Inflammatory macrophage treated with lipopolysaccharide for 4 hours (primary cell): ENCODE data around the gene FIBP.
"Not testable (repeated sequence)": the region's sequence is repeated elsewhere in the genome, so short reads cannot be mapped to it uniquely, and the experiment has no call there.

Source experiments
- DNase-seq: peaks from one replicate; pipeline ENCODE4 v3.0.0-alpha.2; 2020

FIBP gene

GRCh38 chr11:65912845-65913244 is 24.6 kb upstream of the FIBP start:
- DNase-seq: no peak

- DNase-seq: peak; percentile 37
Measured at GRCh38 chr11:65911682-65912568, 23.7 kb upstream of the FIBP start.

- no peak for DNase-seq
Measured at GRCh38 chr11:65907878-65908277, 19.6 kb upstream of the FIBP start.

- DNase-seq: no peak
Measured at GRCh38 chr11:65906602-65907001, 18.3 kb upstream of the FIBP start.

GRCh38 chr11:65903715-65904114 is 15.4 kb upstream of the FIBP start:
- DNase-seq: no peak

GRCh38 chr11:65903068-65903481 is 14.8 kb upstream of the FIBP start:
- DNase-seq: no peak

- no peak for DNase-seq
Measured at GRCh38 chr11:65900899-65901180, 12.6 kb upstream of the FIBP start.

GRCh38 chr11:65900125-65900898 is 12.0 kb upstream of the FIBP start, which contains the start of gene FOSL1:
TSS of gene FOSL1 (minus strand) at chr11:65900388. CDS start at chr11:65900339, 49 bp downstream.
- DNase-seq: peak; percentile 93

- peak; percentile 80 for DNase-seq
Measured at GRCh38 chr11:65899356-65900124, 11.3 kb upstream of the FIBP start.

- DNase-seq: no peak
Measured at GRCh38 chr11:65898656-65899355, 10.5 kb upstream of the FIBP start.

- DNase-seq: no peak
Measured at GRCh38 chr11:65897020-65897471, 8.8 kb upstream of the FIBP start.

- no peak for DNase-seq
Measured at GRCh38 chr11:65896034-65896999, 8.0 kb upstream of the FIBP start.

GRCh38 chr11:65895482-65895981 is 7.3 kb upstream of the FIBP start:
- no peak for DNase-seq

- DNase-seq: peak; percentile 46
Measured at GRCh38 chr11:65894034-65894591, 5.8 kb upstream of the FIBP start.

GRCh38 chr11:65892661-65893317 is 4.5 kb upstream of the FIBP start:
- no peak for DNase-seq

- DNase-seq: not testable (repeated sequence)
Measured at GRCh38 chr11:65892137-65892540, 3.9 kb upstream of the FIBP start.

- DNase-seq: no peak
Measured at GRCh38 chr11:65891219-65892136, 3.2 kb upstream of the FIBP start.

GRCh38 chr11:65890324-65891218 is 2.3 kb upstream of the FIBP start, which contains the start of gene CCDC85B:
TSS of gene CCDC85B (plus strand) at chr11:65890673. CDS start at chr11:65890784, 111 bp downstream.
- peak; percentile 99 for DNase-seq
